RKO (cell line): ENCODE data around the gene GRIN2A.
A peak's percentile ranks its signal among the peaks of the same experiment; 100 is the strongest.

Experiments used
- DNase-seq: peaks from one replicate; pipeline ENCODE4 v3.0.0-alpha.2; 2016; ENCODE audit warnings: low spot score

GRIN2A gene

DNA sequence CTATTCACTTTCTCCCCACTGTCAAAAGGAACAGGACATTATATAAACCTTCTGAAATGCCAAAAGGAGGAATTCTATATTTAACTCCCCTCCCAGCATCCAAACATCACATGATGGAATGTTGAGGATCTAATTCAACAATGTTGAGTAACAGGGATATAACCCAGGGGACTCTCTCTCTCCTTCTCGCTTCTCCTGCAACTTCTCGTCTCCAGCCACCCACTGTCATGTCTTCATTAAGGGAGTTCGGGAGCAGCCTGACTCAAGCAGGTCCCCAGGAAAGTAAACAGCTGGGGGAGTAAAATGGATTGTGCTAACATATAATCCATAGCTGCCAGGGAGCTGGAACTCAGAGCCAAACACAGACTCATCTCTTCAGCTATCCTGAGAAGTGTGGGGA is 51.7 kb downstream of the GRIN2A start:
- DNase-seq = no peak

DNA sequence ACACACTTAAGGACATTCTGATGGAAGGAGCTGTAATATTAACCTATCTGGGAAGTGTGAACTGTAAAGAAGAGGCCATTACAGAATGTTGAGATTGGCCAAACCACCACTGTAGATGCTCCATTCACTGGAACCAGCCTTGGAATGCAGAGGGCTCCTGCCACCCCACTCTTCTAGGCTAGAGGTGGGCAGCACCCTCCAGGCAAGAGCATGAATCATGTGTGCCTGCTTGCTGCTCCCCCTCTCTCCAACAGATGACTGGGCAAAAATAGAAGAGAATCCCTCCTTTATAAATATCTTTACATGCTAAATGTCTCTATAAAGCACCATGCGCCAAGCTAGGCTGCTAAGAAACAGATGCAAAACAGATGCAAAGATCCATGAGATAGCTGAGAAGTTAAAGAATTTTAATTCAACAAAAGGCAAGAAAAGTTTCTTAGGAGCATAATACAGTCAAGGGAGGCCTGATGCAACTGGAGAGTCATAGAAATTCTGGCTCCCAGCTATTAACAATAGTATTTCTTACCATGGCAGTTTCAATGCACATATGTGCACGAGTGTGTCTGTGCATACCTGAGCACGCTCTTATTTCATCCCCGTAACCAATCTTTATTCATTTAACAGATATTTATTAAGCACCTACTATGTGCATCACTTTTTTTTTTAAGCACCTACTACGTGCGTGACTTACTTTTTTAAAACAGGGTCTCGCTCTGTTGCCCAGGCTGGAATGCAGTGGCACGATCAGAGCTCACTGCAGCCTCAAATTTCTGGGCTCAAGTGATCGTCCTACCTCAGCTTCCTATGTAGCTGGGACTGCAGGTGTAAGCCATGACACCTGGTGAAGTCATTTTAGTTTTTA is 53.6 kb downstream of the GRIN2A start:
- no peak for DNase-seq

DNA sequence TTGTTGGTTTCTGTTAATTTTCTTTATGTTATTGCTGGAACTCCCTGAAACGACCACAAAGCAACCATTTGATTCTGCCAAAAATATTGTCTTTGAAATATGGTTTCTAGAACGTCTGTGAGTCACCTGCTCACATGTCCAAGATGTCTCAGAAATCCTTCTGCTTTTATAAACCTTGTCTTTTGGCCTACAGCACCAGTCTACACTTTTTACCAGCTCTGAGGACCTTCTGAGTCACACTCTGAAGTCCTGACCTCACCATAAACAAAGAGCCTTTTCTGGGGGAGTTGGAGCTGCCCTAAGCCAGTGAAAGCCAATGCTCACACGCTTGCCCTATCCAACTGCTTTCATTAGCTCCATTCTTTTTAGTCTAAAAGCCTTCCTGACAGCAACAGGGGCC is 55.5 kb downstream of the GRIN2A start:
- no peak for DNase-seq

DNA sequence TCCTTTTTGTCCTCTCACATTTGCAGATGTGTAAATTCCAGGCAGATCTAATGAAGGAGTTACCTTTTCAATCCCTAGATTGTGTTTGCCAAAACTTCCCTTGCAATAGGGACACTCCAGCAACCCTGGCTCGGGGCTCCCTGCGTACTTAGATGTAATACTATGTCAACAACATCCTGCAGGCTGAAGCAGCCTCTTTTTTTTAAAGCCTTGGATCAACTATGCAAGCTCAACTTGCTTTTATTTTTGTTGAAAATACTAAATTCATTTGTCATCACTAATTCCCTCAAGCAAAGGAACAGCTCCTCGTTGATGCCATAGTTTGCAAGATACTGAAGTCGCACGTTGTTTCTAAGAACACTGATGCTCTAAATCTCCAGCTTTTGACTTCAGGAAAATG is 59.1 kb downstream of the GRIN2A start:
- DNase-seq = no peak

DNA sequence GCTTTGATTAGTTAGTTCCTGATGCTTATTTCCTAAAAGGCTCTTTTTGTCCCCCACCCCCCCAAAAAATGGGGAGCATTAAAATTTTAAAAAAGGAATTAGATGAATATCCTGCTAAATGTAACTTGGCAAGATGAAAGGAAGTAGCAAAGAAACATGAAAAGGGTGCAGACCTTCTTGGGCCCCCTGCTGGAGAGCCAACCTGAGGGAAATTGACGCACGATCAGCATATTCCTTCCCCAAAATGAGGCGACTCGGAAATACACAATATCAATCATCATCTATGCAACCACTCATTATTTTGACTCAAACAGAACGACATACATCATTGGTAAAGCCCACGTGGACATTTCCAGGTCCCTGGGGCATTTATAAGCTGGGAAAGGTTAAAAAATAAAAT is 59.7 kb downstream of the GRIN2A start:
- DNase-seq = peak; percentile 1

DNA sequence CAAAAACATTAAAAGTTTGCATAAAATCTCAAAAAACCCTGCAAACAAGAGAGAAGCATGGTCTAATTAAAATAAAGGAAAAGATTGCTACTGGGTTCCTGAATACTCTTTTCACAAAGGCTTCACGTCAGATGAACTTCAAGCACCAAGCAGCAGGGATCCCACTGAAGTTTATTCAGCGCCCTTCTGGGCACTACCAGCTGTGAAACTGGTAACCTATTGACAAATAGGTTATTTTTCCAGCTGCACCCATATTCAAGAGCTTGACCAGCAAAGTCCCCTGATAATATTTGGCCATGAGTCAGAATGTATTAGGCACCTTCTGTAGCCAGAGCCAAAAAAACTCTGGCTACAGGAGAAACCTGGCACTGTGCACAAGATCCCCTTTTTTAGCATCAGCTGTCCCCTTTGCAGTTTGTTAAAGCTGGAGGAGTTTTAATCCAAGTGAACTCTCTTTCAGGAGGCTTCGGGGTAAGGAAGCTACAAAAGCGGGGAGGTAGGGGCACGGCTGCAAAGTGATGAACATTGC is 60.3 kb downstream of the GRIN2A start:
- no peak for DNase-seq

DNA sequence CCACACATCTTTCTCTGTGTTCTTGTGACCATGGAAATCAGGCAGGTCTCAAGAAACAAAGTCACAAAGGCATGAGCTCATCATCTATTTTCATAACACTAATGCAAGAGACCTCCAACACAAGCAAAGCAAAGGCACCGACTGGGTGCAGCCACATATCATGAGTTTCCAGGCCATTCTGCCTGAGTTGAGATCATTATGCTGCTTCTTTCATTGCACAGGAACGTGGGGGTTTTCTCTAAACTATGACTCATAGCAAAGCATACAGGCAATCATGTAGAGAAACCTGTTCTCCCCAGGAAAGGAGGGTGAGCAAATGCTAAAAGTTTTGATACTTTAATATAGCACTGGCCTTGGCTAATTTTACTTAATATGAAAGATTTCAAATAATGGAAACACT is 60.7 kb downstream of the GRIN2A start:
- DNase-seq = no peak

DNA sequence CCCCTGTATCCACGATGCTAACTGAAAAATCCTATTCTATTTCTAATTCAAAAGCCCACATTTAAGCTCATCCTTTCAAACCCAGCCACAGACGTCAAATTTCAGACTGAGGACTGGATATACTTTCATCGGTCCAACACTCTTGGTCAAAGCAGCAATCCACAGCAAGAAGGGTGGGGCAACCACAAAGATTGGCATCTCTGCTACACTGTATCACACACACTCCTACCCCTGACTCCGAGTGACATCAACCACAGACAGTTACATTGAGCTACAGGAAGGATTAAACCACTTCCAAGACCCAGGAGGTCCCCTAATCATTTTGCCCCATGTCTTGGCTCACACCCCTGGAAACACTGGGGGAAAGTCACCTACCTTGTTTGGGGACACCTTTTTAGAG is 61.3 kb downstream of the GRIN2A start:
- DNase-seq = no peak

DNA sequence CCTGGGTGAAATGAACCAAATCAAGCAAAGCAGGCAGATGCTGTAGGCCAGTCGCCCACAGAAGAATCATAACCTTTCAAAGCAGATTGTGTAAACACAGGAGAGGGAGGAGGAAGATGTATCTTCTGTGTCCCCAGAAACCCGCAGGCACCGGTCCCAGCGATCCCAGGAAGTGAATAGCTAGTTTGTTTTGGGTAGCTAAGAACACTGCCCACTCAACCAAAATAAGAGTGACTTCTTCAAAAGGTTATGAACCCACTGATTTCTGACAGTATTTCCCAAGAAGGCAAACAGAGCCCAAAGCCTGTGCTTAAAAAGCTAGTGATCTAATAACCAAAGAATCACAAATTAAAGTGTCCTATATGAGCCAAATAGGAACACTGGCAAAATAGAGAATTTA is 67.8 kb downstream of the GRIN2A start:
- DNase-seq = no peak

DNA sequence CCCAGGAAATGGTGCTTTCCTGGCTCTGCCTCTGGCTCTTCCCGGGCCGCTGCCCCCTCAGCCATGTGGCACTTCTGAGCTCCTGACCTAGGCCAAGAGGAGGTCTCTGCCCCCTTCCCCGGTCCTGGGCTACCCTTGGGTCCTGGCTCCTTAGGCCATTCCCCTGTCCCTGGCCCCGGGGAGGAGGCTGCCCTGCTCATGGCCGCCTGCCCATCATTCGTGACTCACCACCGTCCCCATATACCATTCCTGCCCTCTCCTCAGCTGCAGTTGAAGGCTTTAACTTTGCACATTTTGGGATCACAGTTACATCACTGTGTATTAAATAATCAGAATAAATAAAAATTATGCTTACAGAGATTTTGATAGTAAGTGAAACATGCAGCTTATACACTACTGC is 69.0 kb downstream of the GRIN2A start:
- DNase-seq = no peak

DNA sequence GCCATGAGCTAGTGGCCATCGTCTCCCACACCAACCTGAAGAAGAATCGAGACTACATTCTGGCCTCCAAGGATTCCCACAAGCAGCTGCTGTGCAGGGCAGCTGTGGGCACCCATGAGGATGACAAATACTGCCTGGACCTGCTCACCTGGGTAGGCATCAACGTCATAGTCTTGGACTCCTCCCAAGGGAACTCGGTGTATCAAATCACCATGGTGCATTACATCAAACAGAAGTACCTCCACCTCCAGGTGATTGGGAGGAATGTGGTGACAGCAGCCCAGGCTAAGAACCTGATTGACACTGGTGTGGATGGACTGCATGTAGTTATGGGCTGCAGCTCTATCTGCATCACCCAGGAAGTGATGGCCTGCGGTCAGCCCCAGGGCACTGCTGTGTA is 70.2 kb downstream of the GRIN2A start:
- no peak for DNase-seq

DNA sequence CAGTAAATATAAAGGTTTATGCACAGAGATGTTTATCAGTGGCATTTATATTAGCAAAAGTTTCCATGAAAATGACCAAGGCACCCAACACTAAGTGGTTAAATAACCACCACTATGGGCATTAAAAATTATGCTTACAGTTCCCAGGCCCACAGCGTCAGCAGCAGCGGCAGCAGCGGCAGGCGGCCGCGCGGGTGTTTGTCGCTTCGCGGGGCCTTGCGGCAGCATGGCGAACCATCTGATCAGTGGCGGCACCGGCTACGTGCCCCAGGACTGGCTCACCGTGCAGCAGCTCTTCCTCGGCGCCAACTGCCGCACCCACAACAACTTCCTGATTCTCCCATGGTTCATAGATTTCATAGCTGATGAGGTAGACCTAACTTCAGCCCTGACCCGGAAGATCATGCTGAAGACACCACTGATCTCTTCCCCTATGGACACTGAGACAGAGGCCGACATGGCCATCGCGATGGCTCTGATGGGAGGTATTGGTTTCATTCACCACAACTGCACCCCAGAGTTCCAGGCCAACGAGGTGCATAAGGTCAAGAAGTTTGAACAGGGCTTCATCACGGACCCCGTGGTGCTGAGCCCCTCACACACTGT is 71.0 kb downstream of the GRIN2A start:
- no peak for DNase-seq

DNA sequence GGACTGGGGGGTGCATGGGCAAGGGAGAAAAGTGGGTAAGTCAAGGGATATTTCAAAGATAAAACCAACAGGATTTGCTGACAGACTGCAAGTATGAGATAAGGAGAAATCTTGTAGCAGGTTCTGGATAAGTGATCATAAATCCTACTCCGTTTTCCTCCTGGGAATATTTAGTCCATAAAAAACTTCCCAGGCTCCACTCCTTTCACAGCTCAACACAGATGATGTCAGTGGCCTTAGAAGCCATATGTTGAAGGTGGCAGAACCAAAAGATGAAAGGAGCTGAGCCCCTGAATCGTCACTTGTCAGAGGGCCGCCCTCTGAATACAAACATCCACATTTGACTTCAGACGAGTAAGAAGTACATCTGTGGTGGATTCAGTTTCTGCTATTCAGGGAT is 71.7 kb downstream of the GRIN2A start:
- no peak for DNase-seq

DNA sequence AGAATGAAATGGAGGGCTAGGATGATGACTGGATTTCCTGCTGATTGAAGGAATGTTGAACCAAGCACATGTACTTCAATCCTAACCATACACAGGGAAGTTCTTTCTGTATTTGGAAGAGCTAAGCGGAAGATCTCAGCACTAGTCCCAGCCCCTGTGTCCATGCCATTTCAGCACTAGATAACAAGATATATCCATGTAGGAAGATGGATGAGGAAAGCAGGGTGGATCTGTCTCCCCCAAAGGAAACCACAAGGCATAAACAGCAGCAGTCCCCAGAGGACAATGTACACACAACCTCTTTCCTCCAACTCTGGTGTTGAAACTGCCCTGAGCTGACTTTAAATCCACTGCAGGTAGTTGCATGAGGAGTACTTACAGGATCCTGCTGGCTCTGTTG is 75.1 kb downstream of the GRIN2A start:
- DNase-seq = no peak

DNA sequence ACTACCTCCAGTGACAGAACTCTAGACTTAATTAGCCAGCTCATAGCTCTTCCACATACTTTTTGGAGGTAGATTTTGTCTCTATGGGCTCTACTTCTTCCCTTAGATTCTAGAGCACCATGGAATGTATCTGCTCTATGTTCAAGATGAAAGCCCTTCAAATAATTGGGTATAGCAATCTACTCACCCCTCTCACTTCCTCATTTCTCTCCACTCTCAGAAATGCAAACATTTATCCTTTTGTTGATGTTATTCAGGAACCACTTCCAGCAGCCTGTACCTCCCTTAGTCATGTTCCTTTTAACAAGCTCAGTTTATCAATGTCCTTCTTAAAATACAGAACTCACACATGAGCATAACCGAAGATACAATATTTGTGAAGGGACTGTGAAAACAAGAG is 78.5 kb downstream of the GRIN2A start:
- DNase-seq = no peak

DNA sequence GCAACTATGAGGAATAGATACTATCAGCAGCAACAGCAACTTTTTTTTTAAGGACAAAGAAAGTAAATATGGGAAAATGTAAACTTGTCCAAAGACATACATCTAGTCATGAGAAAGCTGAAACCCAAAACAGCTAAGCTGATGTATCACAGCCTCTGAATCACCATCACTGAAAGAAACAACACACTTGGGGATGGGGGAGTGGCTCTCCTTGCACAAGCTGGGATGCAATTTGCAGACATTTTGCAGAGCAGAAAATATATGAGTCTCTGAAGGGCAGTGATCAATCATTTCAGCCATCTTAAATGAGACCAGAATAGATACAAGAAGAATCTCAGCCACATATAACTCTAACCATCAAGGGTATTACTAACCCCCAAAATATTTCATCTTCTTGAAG is 79.1 kb downstream of the GRIN2A start:
- DNase-seq = no peak

DNA sequence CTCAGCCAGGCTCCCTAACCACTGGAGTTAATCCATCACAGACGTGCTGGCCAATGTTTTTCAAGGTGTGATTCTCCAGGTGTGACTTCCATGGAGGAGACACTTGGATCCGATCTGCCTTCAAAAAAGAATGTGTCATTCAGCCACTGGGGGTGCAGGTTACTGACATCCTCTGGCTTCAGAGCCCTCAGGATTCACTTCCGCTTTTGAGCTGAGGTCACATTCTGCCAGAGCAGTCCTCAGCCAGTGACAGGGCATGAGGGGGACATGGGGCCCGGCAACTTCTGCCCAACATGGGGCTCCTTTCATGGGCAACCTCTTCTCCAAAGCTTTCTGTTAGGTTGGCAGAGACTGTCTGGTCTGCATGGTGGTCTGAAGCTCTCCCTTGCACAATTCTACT is 81.4 kb downstream of the GRIN2A start:
- DNase-seq = no peak

DNA sequence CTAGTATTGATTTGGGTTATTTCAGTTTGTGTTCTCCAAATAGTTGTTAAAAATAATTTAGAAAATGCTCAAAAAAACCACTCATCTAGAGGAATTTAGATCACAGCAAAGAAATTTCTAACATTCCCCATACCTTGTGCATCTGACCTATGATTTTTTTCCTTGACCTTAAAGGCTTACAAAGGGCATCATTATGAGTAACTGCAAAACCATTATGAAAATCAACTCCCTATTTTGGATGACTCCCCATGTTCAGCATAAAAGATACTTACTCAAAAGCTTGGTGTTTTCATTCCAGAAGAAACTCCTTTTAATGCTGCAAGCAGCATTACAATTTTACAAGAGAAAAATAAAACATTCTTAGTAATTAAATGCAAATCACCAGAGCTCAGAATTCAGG is 83.2 kb downstream of the GRIN2A start:
- DNase-seq = no peak

DNA sequence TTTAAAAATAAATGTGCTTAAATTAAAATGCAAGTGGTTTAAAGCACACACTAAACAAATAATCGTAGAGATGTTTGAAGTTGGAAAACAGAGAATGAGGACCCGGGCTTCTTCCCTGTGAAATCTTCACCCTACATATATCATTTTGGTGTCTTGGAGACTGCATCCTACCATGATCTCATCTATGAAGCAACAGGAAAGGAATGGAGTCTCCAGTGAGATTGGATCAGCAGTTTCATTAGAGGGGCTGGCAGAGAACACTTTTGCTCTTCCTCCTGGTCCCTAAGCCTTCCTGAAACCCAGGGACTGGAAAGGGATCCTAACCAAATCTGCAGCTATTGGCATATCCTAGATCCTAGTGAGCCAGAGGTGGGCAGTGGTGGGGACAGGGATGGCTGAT is 85.0 kb downstream of the GRIN2A start:
- DNase-seq = no peak

DNA sequence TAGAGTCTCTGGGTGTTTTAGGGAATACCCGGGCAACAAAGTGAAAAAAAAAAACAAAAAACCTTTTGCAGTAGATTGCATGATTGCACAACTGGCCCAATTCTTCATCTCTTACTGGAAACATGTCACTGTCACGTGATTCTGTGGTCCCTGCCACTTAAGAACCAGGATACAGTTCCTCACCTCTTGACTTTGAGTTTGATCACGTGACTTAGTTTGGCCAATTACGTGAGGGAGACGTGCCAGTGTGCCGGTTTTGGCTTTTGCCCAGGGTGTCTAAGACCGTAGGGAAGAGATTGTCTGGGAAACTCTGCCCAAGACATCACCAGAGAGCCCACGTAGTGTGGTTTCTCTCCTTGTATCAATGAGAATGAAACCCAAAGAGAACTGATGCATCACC is 88.7 kb downstream of the GRIN2A start:
- DNase-seq = no peak

DNA sequence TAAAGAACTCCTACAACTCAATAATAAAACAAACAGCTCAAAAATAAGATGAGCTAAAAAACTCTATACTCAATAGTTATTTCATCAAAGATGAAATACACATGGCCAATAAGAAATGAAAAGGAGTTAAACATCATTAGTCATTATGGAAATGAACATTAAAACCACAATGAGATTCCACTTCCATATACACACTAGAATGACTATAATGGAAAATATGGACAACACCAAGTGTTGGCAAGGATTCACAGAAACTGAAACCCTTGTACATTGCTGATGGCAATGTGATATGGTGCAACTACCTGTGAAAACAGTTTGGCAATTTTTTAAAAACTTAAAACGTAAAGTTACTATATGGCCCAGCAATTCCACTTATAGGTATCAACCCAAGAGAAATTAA is 91.4 kb downstream of the GRIN2A start:
- DNase-seq = peak; percentile 38

DNA sequence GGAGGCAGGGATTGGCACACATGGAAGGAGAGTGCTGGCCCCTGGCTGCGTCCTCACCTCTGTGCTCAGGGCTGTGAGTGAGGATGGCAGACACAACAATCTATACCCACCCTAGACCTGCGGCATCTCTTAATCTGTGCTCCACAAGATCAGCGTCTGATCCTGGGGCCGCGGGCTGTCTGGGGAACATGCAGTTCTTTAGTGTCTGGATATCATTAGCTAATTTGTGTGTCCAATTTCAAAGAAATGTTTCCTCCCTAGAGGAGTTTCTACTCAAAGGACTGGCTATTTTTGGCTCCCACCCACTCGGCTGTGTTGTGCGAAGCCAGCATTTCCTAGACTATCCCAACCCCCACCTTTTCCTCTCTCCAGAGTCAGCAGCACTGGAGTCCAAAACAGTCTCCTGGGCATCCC is 93.8 kb downstream of the GRIN2A start:
- DNase-seq = no peak

DNA sequence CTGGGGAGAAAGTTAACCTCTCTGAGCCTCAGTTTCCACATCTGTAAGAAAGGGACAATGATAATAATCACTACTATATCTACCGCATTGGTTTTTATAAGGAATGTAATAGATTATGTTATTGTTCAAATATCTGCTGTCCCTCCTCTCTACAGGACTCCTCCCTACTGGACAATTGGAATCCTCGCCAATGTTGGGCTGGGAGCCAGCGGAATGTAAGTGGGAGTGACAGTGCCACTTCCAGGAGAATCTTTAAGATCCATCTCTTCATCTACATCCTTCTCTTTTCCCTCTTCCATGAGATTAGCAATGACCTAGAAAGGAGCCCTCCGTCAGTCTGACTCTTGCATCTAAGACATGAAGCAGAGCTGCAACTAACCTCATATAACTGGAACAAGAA is 95.1 kb downstream of the GRIN2A start:
- DNase-seq = no peak

DNA sequence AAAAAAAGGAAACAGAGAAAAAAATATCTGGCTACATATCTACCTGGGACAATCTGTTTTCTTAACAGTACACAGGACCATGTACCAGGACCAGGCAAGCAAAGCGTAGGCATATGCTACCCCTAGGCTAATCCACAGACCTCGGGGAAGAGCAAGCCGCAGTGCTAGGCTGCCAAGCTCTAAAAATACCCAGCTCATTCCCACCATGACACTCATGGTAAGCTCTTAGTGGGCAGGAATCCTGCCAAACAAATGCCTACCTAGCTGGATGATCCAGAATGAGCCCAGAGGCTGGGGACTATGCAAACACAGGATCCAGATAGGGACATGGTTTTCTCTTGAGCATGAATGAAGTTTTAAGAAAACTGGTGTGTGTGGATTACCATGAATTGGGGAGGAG is 95.6 kb downstream of the GRIN2A start:
- DNase-seq = no peak
